NCI-H1092 treated with DMSO at 0.1 percent for 48 hours (cell line): Measurements from ENCODE around the gene SHROOM4.

Experiments used
- DNase-seq: peaks from one replicate; lab custom pipeline; 2025; lab: John Stamatoyannopoulos, UW

SHROOM4 gene

GRCh38 chrX:50780144-50780543 lies 33.9 kb downstream of the SHROOM4 start:
- no peak for DNase-seq

GRCh38 chrX:50779694-50780093 lies 34.3 kb downstream of the SHROOM4 start:
- DNase-seq, result no peak

- no peak for DNase-seq
Observed at GRCh38 chrX:50778272-50778671, 35.7 kb downstream of the SHROOM4 start.

GRCh38 chrX:50776248-50776647 lies 37.7 kb downstream of the SHROOM4 start:
- no peak for DNase-seq

GRCh38 chrX:50771382-50771781 lies 42.6 kb downstream of the SHROOM4 start:
- DNase-seq, result no peak

GRCh38 chrX:50770702-50771101 lies 43.3 kb downstream of the SHROOM4 start:
- no peak for DNase-seq

GRCh38 chrX:50769389-50770063 lies 44.5 kb downstream of the SHROOM4 start:
- no peak for DNase-seq

GRCh38 chrX:50768801-50769200 lies 45.2 kb downstream of the SHROOM4 start:
- DNase-seq, result no peak

- DNase-seq, result no peak
Observed at GRCh38 chrX:50765986-50766385, 48.0 kb downstream of the SHROOM4 start.

- no peak for DNase-seq
Observed at GRCh38 chrX:50762578-50762977, 51.4 kb downstream of the SHROOM4 start.

- DNase-seq, result no peak
Observed at GRCh38 chrX:50756276-50756675, 57.7 kb downstream of the SHROOM4 start.

- no peak for DNase-seq
Observed at GRCh38 chrX:50751091-50751490, 62.9 kb downstream of the SHROOM4 start.

- DNase-seq, result no peak
Observed at GRCh38 chrX:50747471-50747900, 66.5 kb downstream of the SHROOM4 start.

- DNase-seq, result no peak
Observed at GRCh38 chrX:50736656-50737055, 77.3 kb downstream of the SHROOM4 start.

- no peak for DNase-seq
Observed at GRCh38 chrX:50726296-50726695, 87.7 kb downstream of the SHROOM4 start.

GRCh38 chrX:50725310-50725709 lies 88.7 kb downstream of the SHROOM4 start:
- DNase-seq, result no peak

GRCh38 chrX:50723006-50723405 lies 91.0 kb downstream of the SHROOM4 start:
- DNase-seq, result no peak

GRCh38 chrX:50721764-50722521 lies 92.1 kb downstream of the SHROOM4 start:
- no peak for DNase-seq

- DNase-seq, result no peak
Observed at GRCh38 chrX:50719614-50720013, 94.4 kb downstream of the SHROOM4 start.

GRCh38 chrX:50718776-50719175 lies 95.2 kb downstream of the SHROOM4 start:
- DNase-seq, result no peak

- DNase-seq, result no peak
Observed at GRCh38 chrX:50716706-50717105, 97.3 kb downstream of the SHROOM4 start.

GRCh38 chrX:50712777-50713176 lies 101.2 kb downstream of the SHROOM4 start:
- DNase-seq, result no peak

- no peak for DNase-seq
Observed at GRCh38 chrX:50711907-50712306, 102.1 kb downstream of the SHROOM4 start.
